K562 (cell line): Measurements from ENCODE around the gene TSGA10IP. TPM values are rescaled to one million over a fixed set of nuclear protein-coding genes. Genes with fewer than 3 reads are reported as not detected.

Experiments used
- ARID2 ChIP-seq: fragments of 450-650 bp; IDR thresholded peaks from 2 replicates; pipeline ENCODE4 v1.6.1; 2017; ENCODE audit warnings: antibody characterized with exemption, mild to moderate bottlenecking
- BCOR ChIP-seq: fragments of 450-650 bp; IDR thresholded peaks from 2 replicates; pipeline ENCODE4 v1.6.1; 2016
- HCFC1 ChIP-seq: IDR thresholded peaks from 2 replicates; pipeline ENCODE4 v1.6.1; 2012; ENCODE audit warnings: low read depth, low read length, improper control_type of control experiment
- KLF6 ChIP-seq: fragments of 250-450 bp; sonication (Bioruptor Pico); IDR thresholded peaks from 2 replicates; pipeline ENCODE4 v1.4.0; 2020; ENCODE audit warnings: mild to moderate bottlenecking, moderate library complexity, borderline replicate concordance
- PRPF4 ChIP-seq: fragments of 200-400 bp; formaldehyde crosslinking; IDR thresholded peaks from one replicate; pipeline ENCODE4 v1.6.1; 2017; ENCODE audit warnings: low read length, low read depth, mild to moderate bottlenecking; ENCODE audit not compliant: insufficient read depth, poor library complexity, severe bottlenecking
- SETDB1 ChIP-seq: IDR thresholded peaks from one replicate; pipeline ENCODE4 v1.6.1; 2012; ENCODE audit warnings: low read length, control low read depth, inconsistent platforms
- SIN3A ChIP-seq, 2 experiments: fragments of 150-350 bp in 1 of 2; IDR thresholded peaks; 2 replicates each; pipeline ENCODE4 v1.6.1; 2011 to 2016; ENCODE audit warnings: borderline replicate concordance in 2 of 2, low read depth in 2 of 2, low read length in 2 of 2, mild to moderate bottlenecking in 2 of 2, moderate library complexity in 2 of 2; ENCODE audit not compliant: control insufficient read depth in 1 of 2
- SIRT6 ChIP-seq: IDR thresholded peaks from one replicate; pipeline ENCODE4 v1.6.1; 2012; ENCODE audit warnings: low read depth, mild to moderate bottlenecking, control low read depth, inconsistent platforms, low read length, moderate library complexity
- TBL1XR1 ChIP-seq, 2 experiments: IDR thresholded peaks; 2 replicates each; pipeline ENCODE4 v1.6.1; 2012; ENCODE audit warnings: improper control_type of control experiment in 2 of 2, low read length in 2 of 2, mild to moderate bottlenecking in 1 of 2
- YY1 ChIP-seq, 3 experiments: IDR thresholded peaks; 2 replicates each; pipeline ENCODE4 v1.6.1; 2011; ENCODE audit warnings: low read length in 2 of 3, mild to moderate bottlenecking in 2 of 3, moderate library complexity in 2 of 3, borderline replicate concordance in 1 of 3, control low read depth in 1 of 3, low read depth in 1 of 3; ENCODE audit not compliant: insufficient read depth in 3 of 3, insufficient replicate concordance in 2 of 3, control insufficient read depth in 1 of 3, insufficient read length in 1 of 3; ENCODE audit errors: extremely low read depth in 1 of 3
- ZNF766 ChIP-seq: fragments of 200-800 bp; sonication (Bioruptor generic); conservative IDR thresholded peaks from 2 replicates; pipeline ENCODE4 v1.6.1; 2016; ENCODE audit warnings: missing genetic modification characterization, missing compliant biosample characterization
- polyA plus RNA-seq, 8 experiments: library from polyadenylated mRNA; depleted of rRNA in 4 of 8; stranded (reverse) in 5 of 8; unstranded in 3 of 8; fragments of >200 nt; fragmentation: Nextera tagmentation in 2 of 8; fragmentation: Illumina TruSeq in 1 of 8; extraction: Ambion mirVana in 2 of 8; extraction: Trizol in 1 of 8; gene quantifications; 2 replicates each; pipeline versions ENCODE4 v1.2.1 to v1.2.3, GENCODE V29; 2011 to 2014; ENCODE audit warnings: inconsistent platforms in 1 of 8, missing spikeins in 1 of 8
- total RNA-seq, 7 experiments: library from RNA; depleted of rRNA in 6 of 7; stranded (reverse); fragments of >200 nt in 6 of 7; fragmentation: Illumina TruSeq in 2 of 7; extraction: Trizol in 2 of 7; gene quantifications; 2 replicates each; pipeline versions ENCODE4 v1.2.1 to v1.2.3, GENCODE V29; 2011 to 2021; ENCODE audit warnings: low replicate concordance in 1 of 7
- TF ChIP-seq, protein P1 (sequence below): fragments of 450-650 bp; conservative IDR thresholded peaks from 2 replicates; pipeline ENCODE4 v1.6.1; 2016; ENCODE audit warnings: missing genetic modification characterization, low read depth, mild to moderate bottlenecking, missing compliant biosample characterization, moderate library complexity
- TF ChIP-seq, protein P2 (sequence below): sonication (generic); formaldehyde crosslinking; IDR thresholded peaks from 2 replicates; pipeline ENCODE4 v1.8.1; 2023; ENCODE audit warnings: mild to moderate bottlenecking, missing genetic modification reagents
- TF ChIP-seq, protein P3 (sequence below): sonication (generic); formaldehyde crosslinking; IDR thresholded peaks from 2 replicates; pipeline ENCODE4 v1.9.0; 2022; ENCODE audit warnings: mild to moderate bottlenecking, missing genetic modification reagents
- TF ChIP-seq, protein P4 (sequence below): IDR thresholded peaks from 3 replicates; pipeline ENCODE4 v1.6.1; 2011; ENCODE audit warnings: borderline replicate concordance, mild to moderate bottlenecking, moderate library complexity; ENCODE audit not compliant: insufficient read length; ENCODE audit errors: extremely low read depth
- TF ChIP-seq, protein P5 (sequence below), 2 experiments: fragments of 450-650 bp in 1 of 2; sonication (generic) in 1 of 2; formaldehyde crosslinking; conservative IDR thresholded peaks; 2 replicates each; pipeline versions ENCODE4 v1.4.0 to v1.8.1; 2020 to 2022; ENCODE audit warnings: mild to moderate bottlenecking in 1 of 2, missing genetic modification reagents in 1 of 2

The TSGA10IP gene
- total and polyA plus RNA-seq, 9 of the 15 experiments (the other 6 are each of a cell fraction or from before 2014, with no cell fraction given), result not detected

DNA sequence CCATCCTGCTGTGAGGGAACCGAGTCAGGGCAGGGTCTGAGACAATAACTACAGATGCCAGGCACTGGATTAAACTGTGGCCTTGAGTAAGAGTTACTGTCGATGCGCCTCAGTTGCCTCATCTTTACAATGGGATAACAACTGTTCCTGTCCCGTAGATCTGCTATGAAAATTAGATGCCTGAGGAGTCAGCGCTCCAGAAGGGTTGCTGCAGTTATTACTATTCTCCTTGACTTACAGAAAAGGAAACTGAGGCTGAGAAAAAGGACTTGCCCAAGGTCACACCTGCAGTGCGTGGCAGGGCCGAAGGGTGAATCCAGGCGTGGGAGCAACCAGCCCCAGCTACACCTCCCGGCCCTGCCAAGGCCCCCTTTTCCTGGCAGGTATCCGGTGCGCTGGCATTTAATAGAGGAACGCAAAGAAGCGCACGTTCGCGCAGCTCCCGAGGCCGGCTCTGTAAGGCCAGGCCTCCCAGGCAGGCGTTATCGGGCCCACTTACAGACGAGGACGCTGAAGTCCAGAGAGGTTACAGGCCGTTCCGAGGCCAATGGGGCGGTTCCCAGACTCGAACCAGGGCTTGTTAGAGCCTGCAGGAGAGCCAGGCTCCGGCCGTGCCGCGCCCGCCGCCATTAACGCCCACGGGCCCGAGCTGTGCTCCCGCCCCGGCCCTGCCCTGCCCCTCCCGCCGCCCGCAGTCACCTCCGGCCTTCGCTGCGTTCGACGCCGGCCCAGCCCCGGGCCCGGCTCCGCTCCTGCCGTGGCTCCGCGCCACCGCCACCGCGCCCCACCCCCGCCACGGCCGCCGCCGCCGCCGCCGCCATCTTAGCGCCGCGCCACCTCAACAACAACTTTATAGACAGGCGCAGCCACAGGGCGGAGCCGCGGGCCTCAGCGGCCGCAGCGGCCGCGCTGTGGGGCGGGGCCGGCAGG, 26.8 kb upstream of the TSGA10IP start, which contains the start of gene C11orf68 (continued):
- TF ChIP-seq, protein P1, sequence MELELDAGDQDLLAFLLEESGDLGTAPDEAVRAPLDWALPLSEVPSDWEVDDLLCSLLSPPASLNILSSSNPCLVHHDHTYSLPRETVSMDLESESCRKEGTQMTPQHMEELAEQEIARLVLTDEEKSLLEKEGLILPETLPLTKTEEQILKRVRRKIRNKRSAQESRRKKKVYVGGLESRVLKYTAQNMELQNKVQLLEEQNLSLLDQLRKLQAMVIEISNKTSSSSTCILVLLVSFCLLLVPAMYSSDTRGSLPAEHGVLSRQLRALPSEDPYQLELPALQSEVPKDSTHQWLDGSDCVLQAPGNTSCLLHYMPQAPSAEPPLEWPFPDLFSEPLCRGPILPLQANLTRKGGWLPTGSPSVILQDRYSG (tag), result 0 out of 2 replicates have a peak, but pooled peaks have one; percentile 25
- TF ChIP-seq BCOR (peak; percentile 95), ZNF766 (CRISPR knock-in tag) (no peak), SIN3A (IDR thresholded peaks at IDR 0.05; ENCODE audit: borderline replicate concordance in 2 of 2, control insufficient read depth in 1 of 2, low read depth in 2 of 2, low read length in 2 of 2) (0 out of 4 replicates have a peak, but pooled peaks of 1 of the 2 experiments have one; percentile 51), ARID2 (no peak), HCFC1 (peak; percentile 12), YY1 (IDR thresholded peaks at IDR 0.05; ENCODE audit: borderline replicate concordance in 1 of 3, control insufficient read depth in 1 of 3, extremely low read depth in 1 of 3, insufficient read depth in 3 of 3, insufficient read length in 1 of 3, insufficient replicate concordance in 2 of 3, low read depth in 1 of 3, low read length in 2 of 3) (peak; percentile 62 to 95 (median 94)), KLF6 (CRISPR knock-in tag) (0 out of 2 replicates have a peak, but pooled peaks have one; percentile 61), TBL1XR1 (IDR thresholded peaks at IDR 0.05; ENCODE audit: low read length in 2 of 2) (no peak), SETDB1 (no peak), PRPF4 (peak; percentile 76), SIRT6 (no peak)
- TF ChIP-seq, protein P2, sequence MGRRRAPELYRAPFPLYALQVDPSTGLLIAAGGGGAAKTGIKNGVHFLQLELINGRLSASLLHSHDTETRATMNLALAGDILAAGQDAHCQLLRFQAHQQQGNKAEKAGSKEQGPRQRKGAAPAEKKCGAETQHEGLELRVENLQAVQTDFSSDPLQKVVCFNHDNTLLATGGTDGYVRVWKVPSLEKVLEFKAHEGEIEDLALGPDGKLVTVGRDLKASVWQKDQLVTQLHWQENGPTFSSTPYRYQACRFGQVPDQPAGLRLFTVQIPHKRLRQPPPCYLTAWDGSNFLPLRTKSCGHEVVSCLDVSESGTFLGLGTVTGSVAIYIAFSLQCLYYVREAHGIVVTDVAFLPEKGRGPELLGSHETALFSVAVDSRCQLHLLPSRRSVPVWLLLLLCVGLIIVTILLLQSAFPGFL (CRISPR knock-in tag), result no peak
- TF ChIP-seq, protein P3, sequence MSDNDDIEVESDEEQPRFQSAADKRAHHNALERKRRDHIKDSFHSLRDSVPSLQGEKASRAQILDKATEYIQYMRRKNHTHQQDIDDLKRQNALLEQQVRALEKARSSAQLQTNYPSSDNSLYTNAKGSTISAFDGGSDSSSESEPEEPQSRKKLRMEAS, result no peak; the same call in 1 of the 2 replicates
- TF ChIP-seq, protein P4, sequence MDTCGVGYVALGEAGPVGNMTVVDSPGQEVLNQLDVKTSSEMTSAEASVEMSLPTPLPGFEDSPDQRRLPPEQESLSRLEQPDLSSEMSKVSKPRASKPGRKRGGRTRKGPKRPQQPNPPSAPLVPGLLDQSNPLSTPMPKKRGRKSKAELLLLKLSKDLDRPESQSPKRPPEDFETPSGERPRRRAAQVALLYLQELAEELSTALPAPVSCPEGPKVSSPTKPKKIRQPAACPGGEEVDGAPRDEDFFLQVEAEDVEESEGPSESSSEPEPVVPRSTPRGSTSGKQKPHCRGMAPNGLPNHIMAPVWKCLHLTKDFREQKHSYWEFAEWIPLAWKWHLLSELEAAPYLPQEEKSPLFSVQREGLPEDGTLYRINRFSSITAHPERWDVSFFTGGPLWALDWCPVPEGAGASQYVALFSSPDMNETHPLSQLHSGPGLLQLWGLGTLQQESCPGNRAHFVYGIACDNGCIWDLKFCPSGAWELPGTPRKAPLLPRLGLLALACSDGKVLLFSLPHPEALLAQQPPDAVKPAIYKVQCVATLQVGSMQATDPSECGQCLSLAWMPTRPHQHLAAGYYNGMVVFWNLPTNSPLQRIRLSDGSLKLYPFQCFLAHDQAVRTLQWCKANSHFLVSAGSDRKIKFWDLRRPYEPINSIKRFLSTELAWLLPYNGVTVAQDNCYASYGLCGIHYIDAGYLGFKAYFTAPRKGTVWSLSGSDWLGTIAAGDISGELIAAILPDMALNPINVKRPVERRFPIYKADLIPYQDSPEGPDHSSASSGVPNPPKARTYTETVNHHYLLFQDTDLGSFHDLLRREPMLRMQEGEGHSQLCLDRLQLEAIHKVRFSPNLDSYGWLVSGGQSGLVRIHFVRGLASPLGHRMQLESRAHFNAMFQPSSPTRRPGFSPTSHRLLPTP, result no peak
- TF ChIP-seq, protein P5, sequence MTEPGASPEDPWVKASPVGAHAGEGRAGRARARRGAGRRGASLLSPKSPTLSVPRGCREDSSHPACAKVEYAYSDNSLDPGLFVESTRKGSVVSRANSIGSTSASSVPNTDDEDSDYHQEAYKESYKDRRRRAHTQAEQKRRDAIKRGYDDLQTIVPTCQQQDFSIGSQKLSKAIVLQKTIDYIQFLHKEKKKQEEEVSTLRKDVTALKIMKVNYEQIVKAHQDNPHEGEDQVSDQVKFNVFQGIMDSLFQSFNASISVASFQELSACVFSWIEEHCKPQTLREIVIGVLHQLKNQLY (CRISPR knock-in tag; conservative IDR thresholded peaks at IDR 0.05), result no peak
